Fibroblast of peridontal ligament (primary cell): ENCODE measurements around the gene PLEKHO2.

Experiments
- DNase-seq: peaks from one replicate; pipeline ENCODE4 v3.0.0-alpha.2; 2010; ENCODE audit errors: extremely low read depth

PLEKHO2 gene

DNA sequence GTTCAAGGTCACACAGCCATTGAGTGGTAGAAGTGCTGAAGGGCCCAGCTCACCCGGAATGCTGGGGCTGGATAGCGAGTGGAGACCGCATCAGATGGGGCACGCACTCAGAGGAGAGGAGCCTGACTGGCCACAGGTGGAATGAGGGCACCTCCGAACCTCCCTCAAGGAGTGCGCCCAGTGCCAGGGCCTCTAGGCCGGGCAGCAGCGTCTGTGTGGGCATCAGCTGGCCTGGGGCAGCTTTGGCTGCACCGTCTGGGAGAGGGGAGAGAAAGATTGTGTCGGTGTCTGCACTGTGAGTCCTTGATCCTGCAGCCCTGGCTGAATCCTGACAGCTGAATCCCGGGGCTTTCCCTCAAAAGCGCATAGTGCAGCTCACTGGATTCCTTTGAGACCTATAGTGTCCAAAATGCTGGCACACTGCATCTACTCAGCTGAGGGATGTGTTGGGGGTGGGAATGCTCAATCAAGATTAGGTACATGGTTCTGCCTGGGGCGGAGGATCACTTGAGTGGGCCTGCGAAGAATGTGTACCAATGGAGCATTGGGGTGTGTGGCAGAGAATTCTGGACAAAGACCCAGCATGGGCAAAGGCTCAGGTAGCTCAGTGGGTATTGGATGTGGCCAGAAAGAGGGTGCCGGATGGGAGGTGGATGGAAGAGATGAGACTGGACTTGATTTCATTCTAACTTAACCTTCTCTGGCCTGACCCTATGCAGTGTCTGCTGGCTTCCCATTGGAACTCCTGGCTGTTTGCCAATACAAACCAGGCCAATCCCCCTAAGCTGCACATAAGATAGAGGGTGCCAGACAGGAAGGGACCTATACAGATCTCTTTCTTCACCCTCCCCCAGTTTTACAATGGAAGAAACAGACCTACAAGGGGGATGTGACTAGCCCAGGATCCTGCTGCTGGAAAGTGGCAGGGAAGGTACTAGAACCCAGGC, 70.9 kb downstream of the PLEKHO2 start:
- DNase-seq: no peak

DNA sequence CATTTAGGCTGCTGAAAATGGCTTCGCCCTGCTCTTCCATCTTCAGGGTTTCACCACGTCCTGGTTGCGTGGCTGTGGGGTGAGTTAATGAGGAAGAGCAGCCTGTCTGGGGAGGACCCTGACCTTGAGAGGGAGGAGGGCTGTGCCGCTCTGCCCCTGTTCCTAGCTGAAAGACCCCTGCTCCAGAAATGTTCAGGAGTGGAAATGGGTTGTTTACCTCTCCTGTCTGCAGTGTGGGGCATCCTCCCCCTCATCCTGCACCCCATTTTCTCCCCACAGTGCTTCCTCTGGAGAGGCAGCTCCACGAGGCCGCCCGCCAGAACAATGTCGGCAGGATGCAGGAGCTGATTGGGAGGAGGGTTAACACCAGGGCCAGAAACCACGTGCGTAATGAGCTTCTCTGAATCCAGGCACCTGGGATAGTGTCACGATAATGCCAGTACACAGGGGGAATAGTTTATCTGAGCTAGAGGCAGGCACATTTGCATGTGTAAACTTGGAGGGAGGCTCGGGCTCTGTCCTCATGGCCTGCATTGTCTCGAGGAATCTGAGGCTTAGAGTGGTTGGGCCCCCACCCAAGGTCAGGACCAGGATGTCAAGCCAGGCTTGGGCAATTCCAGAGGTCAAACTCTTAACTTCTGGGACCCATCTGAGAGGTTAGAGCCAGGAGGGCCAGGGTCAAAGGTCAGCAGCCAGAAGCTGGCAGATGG, 74.0 kb downstream of the PLEKHO2 start:
- no peak for DNase-seq

DNA sequence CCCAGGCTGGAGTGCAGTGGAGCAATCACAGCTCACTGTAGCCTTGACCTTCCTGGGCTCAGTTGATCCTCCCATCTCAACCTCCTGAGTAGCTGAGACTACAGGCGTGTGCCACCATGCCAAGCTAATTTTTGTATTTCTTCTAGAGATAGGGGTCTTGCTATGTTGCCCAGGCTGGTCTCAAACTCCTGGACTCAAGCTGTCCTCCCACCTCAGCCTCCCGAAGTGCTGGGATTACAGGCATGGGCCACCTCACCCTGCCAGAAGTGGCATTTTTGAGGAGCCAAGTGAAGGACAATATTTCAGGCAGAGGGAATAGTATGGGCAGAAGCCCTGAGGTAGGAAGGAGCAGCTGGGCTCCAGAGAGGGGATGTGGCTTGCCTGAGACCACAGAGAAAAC, 74.7 kb downstream of the PLEKHO2 start:
- no peak for DNase-seq

DNA sequence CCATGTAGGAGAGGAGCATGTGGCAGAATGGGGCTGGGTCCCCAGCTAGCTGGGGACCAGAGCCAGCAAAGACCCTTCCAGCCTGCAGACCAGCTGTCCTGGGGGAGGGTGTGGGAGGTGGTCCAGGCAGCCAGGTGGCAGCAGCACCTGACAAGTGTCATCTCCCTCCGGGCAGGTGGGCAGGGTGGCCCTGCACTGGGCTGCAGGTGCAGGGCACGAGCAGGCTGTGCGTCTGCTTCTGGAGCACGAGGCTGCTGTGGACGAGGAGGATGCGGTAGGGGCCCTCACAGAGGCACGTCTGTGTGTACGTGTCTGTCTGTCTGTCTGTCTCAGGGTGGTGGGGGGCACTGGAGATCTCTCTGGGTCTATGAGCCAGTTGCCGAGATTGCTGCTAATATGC, 75.5 kb downstream of the PLEKHO2 start:
- DNase-seq: no peak
